GM18517 (cell line): ENCODE results near the gene LPIN2.

ENCODE experiments used
- ATAC-seq: cut with Tn5 transposase; IDR thresholded peaks from one replicate; pipeline ENCODE4 v1.9.1; 2021; ENCODE audit warnings: mild to moderate bottlenecking, moderate library complexity; ENCODE audit not compliant: unreplicated experiment

LPIN2 gene

GRCh38 chr18:2982452-2983269, 30.3 kb downstream of the LPIN2 start:
- ATAC-seq = no peak

GRCh38 chr18:2982022-2982421, 30.9 kb downstream of the LPIN2 start:
- ATAC-seq = no peak

GRCh38 chr18:2981212-2981728, 31.7 kb downstream of the LPIN2 start:
- no peak for ATAC-seq

- peak; percentile 35 for ATAC-seq
Measured at GRCh38 chr18:2979871-2980790, 32.8 kb downstream of the LPIN2 start.

GRCh38 chr18:2979129-2979528, 33.8 kb downstream of the LPIN2 start:
- no peak for ATAC-seq

- ATAC-seq = peak; percentile 6
Measured at GRCh38 chr18:2978661-2979106, 34.3 kb downstream of the LPIN2 start.

GRCh38 chr18:2978208-2978607, 34.7 kb downstream of the LPIN2 start:
- peak; percentile 42 for ATAC-seq

GRCh38 chr18:2976218-2977132, 36.5 kb downstream of the LPIN2 start:
- no peak for ATAC-seq

GRCh38 chr18:2974731-2975130, 38.2 kb downstream of the LPIN2 start:
- no peak for ATAC-seq

- peak; percentile 88 for ATAC-seq
Measured at GRCh38 chr18:2971741-2972552, 41.0 kb downstream of the LPIN2 start.

GRCh38 chr18:2970772-2971659, 41.9 kb downstream of the LPIN2 start:
- ATAC-seq = no peak

- no peak for ATAC-seq
Measured at GRCh38 chr18:2970344-2970743, 42.6 kb downstream of the LPIN2 start.

- ATAC-seq = no peak
Measured at GRCh38 chr18:2969695-2970094, 43.2 kb downstream of the LPIN2 start.

- ATAC-seq = no peak
Measured at GRCh38 chr18:2968606-2969005, 44.3 kb downstream of the LPIN2 start.

GRCh38 chr18:2967820-2968219, 45.1 kb downstream of the LPIN2 start:
- no peak for ATAC-seq

- no peak for ATAC-seq
Measured at GRCh38 chr18:2967357-2967756, 45.6 kb downstream of the LPIN2 start.

- ATAC-seq = no peak
Measured at GRCh38 chr18:2966560-2966959, 46.4 kb downstream of the LPIN2 start.

- no peak for ATAC-seq
Measured at GRCh38 chr18:2965797-2966196, 47.1 kb downstream of the LPIN2 start.
